Muscle layer of duodenum (tissue), 2 donors: ENCODE data around the gene PDCD4.

Experiments
- H3K27ac ChIP-seq: one replicate; pipeline ENCODE4 v1.7.0; 2013; ENCODE audit warnings: mild to moderate bottlenecking, low read length
- H3K27me3 ChIP-seq: one replicate; pipeline ENCODE4 v1.7.0; 2013; ENCODE audit warnings: low read depth, mild to moderate bottlenecking, control low read depth, low read length
- H3K36me3 ChIP-seq, 2 donors: one replicate each; pipeline ENCODE4 v1.7.0; 2013; ENCODE audit warnings: low read length in 2 of 2, control low read depth in 1 of 2, mild to moderate bottlenecking in 1 of 2; ENCODE audit not compliant: insufficient read depth in 2 of 2, control insufficient read depth in 1 of 2
- H3K4me1 ChIP-seq, 2 donors: one replicate each; pipeline ENCODE4 v1.7.0; 2013; ENCODE audit warnings: low read length in 2 of 2, mild to moderate bottlenecking in 2 of 2, control low read depth in 1 of 2, moderate library complexity in 1 of 2; ENCODE audit not compliant: insufficient read depth in 2 of 2, control insufficient read depth in 1 of 2
- H3K4me3 ChIP-seq, 2 donors: one replicate each; pipeline ENCODE4 v1.7.0; 2013; ENCODE audit warnings: low read length in 2 of 2, low read depth in 1 of 2, mild to moderate bottlenecking in 1 of 2
- H3K9me3 ChIP-seq, 2 donors: one replicate each; pipeline ENCODE4 v1.7.0; 2013; ENCODE audit warnings: low read length in 2 of 2, control low read depth in 1 of 2, mild to moderate bottlenecking in 1 of 2; ENCODE audit not compliant: control insufficient read depth in 1 of 2
- donor health status: healthy.

Gene PDCD4

DNA sequence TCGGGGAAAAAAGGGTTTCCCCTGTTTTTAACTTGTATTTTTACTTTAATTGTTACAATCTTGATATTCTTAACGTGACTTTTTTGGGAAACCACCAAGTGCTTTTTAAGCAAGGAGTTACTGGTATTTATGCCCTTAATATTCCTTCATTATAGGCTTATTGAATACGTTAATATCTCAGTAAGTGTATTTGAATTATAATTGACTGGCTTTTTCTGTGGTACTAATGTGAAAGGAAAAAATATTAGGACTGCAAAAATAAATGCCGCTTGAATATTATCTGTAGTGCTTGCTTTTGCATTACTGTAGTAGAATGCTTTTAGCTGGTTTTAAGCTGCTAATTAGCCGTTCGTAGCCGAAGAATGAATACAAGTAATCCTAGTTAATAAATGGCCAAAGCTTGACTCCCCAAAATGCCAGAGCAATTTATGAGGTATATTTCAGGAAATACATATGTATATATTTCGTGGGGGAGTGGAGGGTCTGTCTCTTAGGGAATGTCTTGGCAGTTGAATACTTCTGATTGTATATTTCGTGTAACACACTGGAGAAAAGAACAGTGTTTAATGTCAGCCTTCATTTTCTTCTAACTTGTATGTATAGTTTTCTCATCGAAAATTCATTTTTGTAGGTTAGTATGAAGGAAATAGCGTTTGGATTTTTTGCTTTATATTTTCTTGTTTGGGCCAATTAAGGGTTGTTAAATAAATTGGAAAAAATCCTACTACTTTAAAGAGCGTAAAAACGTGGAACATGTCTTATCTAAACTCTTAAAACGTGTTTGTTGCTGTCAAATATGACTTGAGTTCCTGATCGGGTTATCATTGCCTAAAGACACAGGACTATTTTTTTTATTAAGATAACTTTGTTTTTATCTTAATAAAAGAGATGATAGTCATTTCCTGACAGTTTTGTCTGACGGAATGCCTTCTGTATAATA, 1.5 kb downstream of the PDCD4 start:
- Histone ChIP-seq H3K27ac (peak overlapping the region; percentile 97), H3K9me3 (no peaks in the 10 kb centered on the region), H3K4me1 (peaks cover 7 to 24% of the 10 kb centered on the region in 2 donors), H3K4me3 (peak overlapping the region; percentile 71 to 94), H3K36me3 (peaks cover 4 to 7% of the 10 kb centered on the region in 2 donors), H3K27me3 (no peaks in the 10 kb centered on the region)

DNA sequence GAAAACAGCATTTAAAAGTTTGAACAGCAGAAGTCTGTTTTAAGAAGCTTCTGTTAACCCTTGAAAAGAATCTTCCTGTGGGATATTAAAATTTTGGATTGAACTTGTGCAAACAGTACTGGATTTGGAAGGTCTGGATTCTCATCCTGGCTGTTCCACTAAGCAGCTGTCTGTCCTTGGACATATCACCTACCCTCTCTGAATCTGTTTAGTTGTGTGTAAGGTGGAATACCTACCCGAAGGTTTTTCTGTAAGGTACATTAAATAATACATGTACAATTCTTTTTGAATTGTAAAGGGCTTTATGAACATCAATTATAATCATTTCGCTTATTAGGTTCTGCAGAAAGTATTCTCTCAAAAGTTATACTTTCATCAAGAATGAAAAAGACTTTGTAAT, 2.2 kb downstream of the PDCD4 start:
- Histone ChIP-seq H3K9me3 (no peaks in the 10 kb centered on the region), H3K27me3 (no peaks in the 10 kb centered on the region), H3K4me3 (peak overlapping the region; percentile 71 to 94), H3K4me1 (peaks cover 7 to 24% of the 10 kb centered on the region in 2 donors), H3K36me3 (peaks cover 4 to 12% of the 10 kb centered on the region in 2 donors), H3K27ac (peak overlapping the region; percentile 97)

DNA sequence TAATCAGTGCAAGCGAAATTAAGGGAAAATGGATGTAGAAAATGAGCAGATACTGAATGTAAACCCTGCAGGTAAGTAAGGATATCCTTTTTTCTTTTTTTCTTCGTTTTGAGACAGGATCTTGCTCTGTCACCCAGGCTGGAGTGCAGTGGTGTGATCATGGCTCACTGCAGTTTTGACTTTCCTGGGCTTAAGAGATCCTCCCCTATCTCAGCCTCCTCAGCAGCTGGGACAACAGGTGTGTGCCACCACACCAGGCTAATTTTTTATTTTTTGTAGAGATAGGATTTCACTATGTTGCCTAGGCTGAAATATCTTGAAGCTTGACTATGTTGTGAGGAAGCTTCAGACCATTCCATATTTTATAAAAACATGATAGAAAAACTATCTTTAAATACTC, 4.3 kb downstream of the PDCD4 start:
- peaks cover 6 to 19% of the 10 kb centered on the region in 2 donors for H3K4me1 ChIP-seq
- H3K27ac ChIP-seq: no peak overlapping the region
- H3K36me3 ChIP-seq: peaks cover 4 to 19% of the 10 kb centered on the region in 2 donors
- H3K4me3 ChIP-seq: no peak overlapping the region
- no peaks in the 10 kb centered on the region for H3K27me3 ChIP-seq
- H3K9me3 ChIP-seq: no peaks in the 10 kb centered on the region

DNA sequence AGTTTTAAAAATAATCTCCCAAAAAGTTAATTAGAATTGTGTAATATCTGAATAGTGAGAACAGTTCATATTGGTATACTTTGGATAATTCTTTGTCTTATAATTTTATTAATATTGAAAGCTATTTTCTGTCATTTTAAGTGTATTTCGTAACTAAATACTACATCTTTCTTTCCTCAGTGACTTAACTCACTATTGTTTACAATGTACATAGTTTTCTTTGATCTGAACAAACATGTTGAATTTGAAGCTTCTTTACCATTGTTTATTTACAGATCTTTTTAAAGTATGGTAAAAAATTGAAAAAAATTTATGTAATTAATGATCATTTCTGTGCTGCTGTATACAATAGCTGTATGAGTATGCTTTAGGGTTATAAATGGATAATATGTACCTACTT, 5.1 kb downstream of the PDCD4 start:
- no peaks in the 10 kb centered on the region for H3K9me3 ChIP-seq
- no peak overlapping the region for H3K27ac ChIP-seq
- H3K27me3 ChIP-seq: no peaks in the 10 kb centered on the region
- H3K36me3 ChIP-seq: peaks cover 4 to 19% of the 10 kb centered on the region in 2 donors
- no peak overlapping the region for H3K4me3 ChIP-seq
- H3K4me1 ChIP-seq: peaks cover 4 to 17% of the 10 kb centered on the region in 2 donors

GRCh38 chr10:110880012-110880411, 8.3 kb downstream of the PDCD4 start:
- Histone ChIP-seq H3K4me1 (peaks cover 0 to 24% of the 10 kb centered on the region in 2 donors), H3K27me3 (no peaks in the 10 kb centered on the region), H3K9me3 (no peaks in the 10 kb centered on the region), H3K36me3 (peaks cover 7 to 36% of the 10 kb centered on the region in 2 donors), H3K27ac (no peak overlapping the region), H3K4me3 (no peak overlapping the region)

- Histone ChIP-seq H3K36me3 (peaks cover 8 to 41% of the 10 kb centered on the region in 2 donors), H3K4me1 (peaks cover 0 to 16% of the 10 kb centered on the region in 2 donors), H3K4me3 (no peak overlapping the region), H3K9me3 (no peaks in the 10 kb centered on the region), H3K27me3 (no peaks in the 10 kb centered on the region), H3K27ac (no peak overlapping the region)
These were observed 9.5 kb downstream of the PDCD4 start for GRCh38 chr10:110881247-110881646.

GRCh38 chr10:110881905-110882304, 10.2 kb downstream of the PDCD4 start:
- H3K9me3 ChIP-seq: no peaks in the 10 kb centered on the region
- H3K27me3 ChIP-seq: no peaks in the 10 kb centered on the region
- H3K4me3 ChIP-seq: no peak overlapping the region
- H3K4me1 ChIP-seq: peaks cover 0 to 16% of the 10 kb centered on the region in 2 donors
- peaks cover 7 to 42% of the 10 kb centered on the region in 2 donors for H3K36me3 ChIP-seq
- peak overlapping the region; percentile 10 for H3K27ac ChIP-seq

GRCh38 chr10:110883924-110884323, 12.2 kb downstream of the PDCD4 start:
- Histone ChIP-seq H3K4me3 (peak overlapping the region in 1 of 2 donors; percentile 18), H3K36me3 (peaks cover 4 to 43% of the 10 kb centered on the region in 2 donors), H3K27ac (peak overlapping the region; percentile 4), H3K9me3 (no peaks in the 10 kb centered on the region), H3K4me1 (peaks cover 0 to 16% of the 10 kb centered on the region in 2 donors), H3K27me3 (no peaks in the 10 kb centered on the region)

- Histone ChIP-seq H3K4me1 (peaks cover 0 to 16% of the 10 kb centered on the region in 2 donors), H3K27ac (peak overlapping the region; percentile 49), H3K27me3 (no peaks in the 10 kb centered on the region), H3K9me3 (no peaks in the 10 kb centered on the region), H3K36me3 (peaks cover 4 to 45% of the 10 kb centered on the region in 2 donors), H3K4me3 (no peak overlapping the region)
These were observed 14.4 kb downstream of the PDCD4 start for GRCh38 chr10:110885932-110886674.

- no peaks in the 10 kb centered on the region for H3K27me3 ChIP-seq
- H3K4me3 ChIP-seq: no peak overlapping the region
- H3K27ac ChIP-seq: no peak overlapping the region
- no peaks in the 10 kb centered on the region for H3K9me3 ChIP-seq
- peaks cover 0 to 13% of the 10 kb centered on the region in 2 donors for H3K4me1 ChIP-seq
- H3K36me3 ChIP-seq: peaks cover 4 to 43% of the 10 kb centered on the region in 2 donors
These were observed 15.8 kb downstream of the PDCD4 start for GRCh38 chr10:110887560-110887959.

- peaks cover 0 to 5% of the 10 kb centered on the region in 2 donors for H3K4me1 ChIP-seq
- H3K27me3 ChIP-seq: no peaks in the 10 kb centered on the region
- peaks cover 19 to 51% of the 10 kb centered on the region in 2 donors for H3K36me3 ChIP-seq
- H3K9me3 ChIP-seq: no peaks in the 10 kb centered on the region
- H3K4me3 ChIP-seq: no peak overlapping the region
- no peak overlapping the region for H3K27ac ChIP-seq
These were observed 21.0 kb downstream of the PDCD4 start for GRCh38 chr10:110892602-110893288.
